OCI-LY7 (cell line): ENCODE results near the gene NFKBIE.

Experiments
- CTCF ChIP-seq: fragments of 200-600 bp; sonication (generic); conservative IDR thresholded peaks from 2 replicates; pipeline ENCODE4 v1.5.1; 2014; ENCODE audit warnings: mild to moderate bottlenecking, antibody characterized with exemption, low read length, moderate library complexity, mixed read lengths
- EZH2phosphoT487 ChIP-seq: fragments of 200-600 bp; sonication (generic); IDR thresholded peaks from 2 replicates; pipeline ENCODE4 v1.6.1; 2018; ENCODE audit warnings: low read depth, borderline replicate concordance, mild to moderate bottlenecking, mixed run types, antibody characterized with exemption, low read length, moderate library complexity, mixed read lengths

GRCh38 chr6:44224029-44224964 is 41.1 kb downstream of the NFKBIE start:
- TF ChIP-seq CTCF (peak; percentile 75), EZH2phosphoT487 (no peak)
